ENCODE results near the gene CPNE6.

The CPNE6 gene

DNA sequence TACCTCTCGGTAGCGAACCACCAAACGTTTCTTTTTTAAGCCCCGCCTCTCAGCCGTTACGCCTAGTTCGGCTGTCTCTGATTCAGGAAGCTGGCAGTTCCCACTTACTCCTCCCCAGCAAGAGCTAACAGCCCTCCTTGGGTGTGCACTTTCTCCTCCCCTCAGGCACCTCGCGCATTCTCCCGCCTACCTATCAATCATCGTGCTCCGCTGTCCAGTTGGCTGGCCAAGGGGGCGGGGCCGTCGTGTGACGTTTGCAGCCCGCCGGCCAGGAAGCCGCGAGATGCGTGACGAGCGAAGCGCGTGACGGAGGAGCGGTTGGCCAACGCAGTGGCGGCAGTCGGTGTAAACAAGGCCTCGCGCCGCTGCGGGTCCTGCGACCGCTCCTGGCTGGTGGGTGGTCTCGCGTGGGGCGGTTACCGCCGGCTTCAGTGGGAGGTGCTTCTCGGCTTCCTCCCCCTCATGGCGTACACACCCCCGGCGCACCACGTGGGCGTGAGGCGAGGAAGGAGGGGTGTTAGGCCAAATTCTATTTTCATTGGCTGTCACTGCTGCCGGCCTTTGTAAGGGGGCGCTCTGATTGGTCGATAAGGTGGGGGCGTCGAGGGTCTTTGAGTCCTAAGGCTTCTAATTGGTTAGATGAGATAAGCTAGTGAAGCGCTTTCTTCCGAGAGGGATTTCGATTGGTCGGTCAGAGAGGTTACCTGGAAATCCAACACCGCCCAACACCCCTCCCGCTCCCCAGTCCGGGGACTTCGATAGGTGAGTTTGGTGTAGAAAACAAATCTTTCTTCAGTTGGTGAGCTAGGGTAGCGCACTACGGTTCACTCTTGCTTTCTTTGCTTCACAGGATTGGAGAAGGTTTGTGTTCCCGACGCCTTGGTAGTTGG is 43.4 kb downstream of the CPNE6 start, which contains the start of the genes DCAF11 and NRL:
Gene DCAF11, plus strand, starts transcription at position 246 of the 890 bp plus-strand sequence. CDS start 818 bp downstream, outside the sequence.
Gene NRL, minus strand, starts transcription at position 418 of the 890 bp plus-strand sequence. CDS start 32,101 bp downstream, outside the sequence.
- H3K27ac Mint-ChIP-seq: peak within 1 kb of the TSS; percentile 99
- no peaks in the 10 kb centered on the region for H3K9me3 Mint-ChIP-seq
- ATAC-seq: peak; percentile 96
- H3K4me3 Mint-ChIP-seq: peak within 1 kb of the TSS; percentile 98
- no peaks in the 10 kb centered on the region for H3K27me3 Mint-ChIP-seq
- H3K4me1 Mint-ChIP-seq: peaks cover 35% of the 10 kb centered on the region
- peaks cover 41% of the 10 kb centered on the region for H3K36me3 Mint-ChIP-seq

GRCh38 chr14:24115422-24116127 is 44.2 kb downstream of the CPNE6 start:
- H3K27me3 Mint-ChIP-seq: no peaks in the 10 kb centered on the region
- H3K4me3 Mint-ChIP-seq: peak overlapping the region; percentile 98
- H3K36me3 Mint-ChIP-seq: peaks cover 43% of the 10 kb centered on the region
- H3K27ac Mint-ChIP-seq: peak overlapping the region; percentile 99
- no peak for ATAC-seq
- peaks cover 35% of the 10 kb centered on the region for H3K4me1 Mint-ChIP-seq
- H3K9me3 Mint-ChIP-seq: no peaks in the 10 kb centered on the region

GRCh38 chr14:24116128-24116814 is 44.9 kb downstream of the CPNE6 start:
- peak overlapping the region; percentile 99 for H3K27ac Mint-ChIP-seq
- no peaks in the 10 kb centered on the region for H3K9me3 Mint-ChIP-seq
- H3K27me3 Mint-ChIP-seq: no peaks in the 10 kb centered on the region
- H3K4me3 Mint-ChIP-seq: peak overlapping the region; percentile 98
- peaks cover 35% of the 10 kb centered on the region for H3K4me1 Mint-ChIP-seq
- no peak for ATAC-seq
- peaks cover 48% of the 10 kb centered on the region for H3K36me3 Mint-ChIP-seq

GRCh38 chr14:24117179-24117578 is 45.8 kb downstream of the CPNE6 start:
- peak overlapping the region; percentile 99 for H3K27ac Mint-ChIP-seq
- no peaks in the 10 kb centered on the region for H3K9me3 Mint-ChIP-seq
- H3K27me3 Mint-ChIP-seq: no peaks in the 10 kb centered on the region
- peaks cover 54% of the 10 kb centered on the region for H3K36me3 Mint-ChIP-seq
- H3K4me3 Mint-ChIP-seq: no peak overlapping the region
- H3K4me1 Mint-ChIP-seq: peaks cover 42% of the 10 kb centered on the region
- no peak for ATAC-seq

DNA sequence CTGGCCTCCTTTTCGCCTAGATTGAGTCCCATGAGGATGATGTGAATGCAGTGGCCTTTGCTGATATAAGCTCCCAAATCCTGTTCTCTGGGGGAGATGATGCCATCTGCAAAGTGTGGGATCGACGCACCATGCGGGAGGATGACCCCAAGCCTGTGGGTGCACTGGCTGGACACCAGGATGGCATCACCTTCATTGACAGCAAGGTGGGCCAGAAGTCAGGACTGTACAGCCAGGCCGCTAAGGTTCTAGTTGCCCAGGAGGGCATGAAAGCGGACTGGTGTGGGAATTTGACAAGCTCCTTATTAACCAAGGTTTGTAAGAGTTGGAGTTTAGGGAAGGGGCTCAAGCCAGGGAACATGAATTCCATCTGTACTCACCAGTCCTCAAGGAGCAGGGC is 48.3 kb downstream of the CPNE6 start:
- Mint-ChIP-seq H3K4me1 (peaks cover 66% of the 10 kb centered on the region), H3K27me3 (no peaks in the 10 kb centered on the region), H3K4me3 (no peak overlapping the region), H3K36me3 (peaks cover 68% of the 10 kb centered on the region), H3K27ac (no peak overlapping the region), H3K9me3 (no peaks in the 10 kb centered on the region)
- ATAC-seq: no peak

GRCh38 chr14:24121210-24121609 is 49.8 kb downstream of the CPNE6 start:
- H3K36me3 Mint-ChIP-seq: peaks cover 60% of the 10 kb centered on the region
- H3K4me1 Mint-ChIP-seq: peaks cover 62% of the 10 kb centered on the region
- H3K4me3 Mint-ChIP-seq: no peak overlapping the region
- H3K27ac Mint-ChIP-seq: peak overlapping the region; percentile 92
- no peaks in the 10 kb centered on the region for H3K27me3 Mint-ChIP-seq
- H3K9me3 Mint-ChIP-seq: no peaks in the 10 kb centered on the region
- no peak for ATAC-seq

DNA sequence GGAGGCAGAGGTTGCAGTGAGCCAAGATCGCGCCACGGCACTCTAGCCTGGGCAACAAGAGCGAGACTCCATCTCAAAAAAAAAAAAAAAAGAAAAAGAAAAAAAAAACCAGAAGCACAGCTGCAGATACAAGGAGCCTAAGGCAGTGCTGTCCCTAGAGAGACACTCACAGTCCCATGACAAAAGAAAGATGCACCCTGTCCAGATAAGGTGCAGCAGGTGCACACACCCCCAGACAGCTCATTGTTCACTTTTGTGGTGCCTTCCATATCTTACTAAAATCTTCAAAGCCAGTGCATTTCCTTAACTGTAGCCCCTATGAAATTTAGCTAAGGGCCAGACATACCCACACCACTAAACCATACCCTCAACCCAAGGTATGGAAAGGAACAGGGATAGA is 51.1 kb downstream of the CPNE6 start:
- Mint-ChIP-seq H3K4me3 (peak overlapping the region; percentile 8), H3K36me3 (peaks cover 50% of the 10 kb centered on the region), H3K27ac (peak overlapping the region; percentile 92), H3K9me3 (no peaks in the 10 kb centered on the region), H3K4me1 (peaks cover 50% of the 10 kb centered on the region), H3K27me3 (no peaks in the 10 kb centered on the region)
- ATAC-seq: peak; percentile 68

DNA sequence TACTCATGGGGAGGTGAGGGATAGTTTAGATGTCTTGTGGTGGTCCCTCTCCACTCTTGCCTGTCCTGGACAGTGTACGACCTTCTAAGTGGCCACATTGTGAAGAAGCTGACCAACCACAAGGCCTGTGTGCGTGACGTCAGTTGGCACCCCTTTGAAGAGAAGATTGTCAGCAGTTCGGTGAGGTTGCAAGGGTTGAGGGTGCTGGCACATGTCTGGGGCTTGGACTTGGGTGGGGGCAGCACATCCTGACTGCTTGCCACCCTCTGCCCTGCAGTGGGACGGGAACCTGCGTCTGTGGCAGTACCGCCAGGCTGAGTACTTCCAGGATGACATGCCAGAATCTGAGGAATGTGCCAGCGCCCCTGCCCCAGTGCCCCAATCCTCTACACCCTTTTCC is 51.5 kb downstream of the CPNE6 start:
- ATAC-seq: no peak
- Mint-ChIP-seq H3K27ac (peak overlapping the region; percentile 92), H3K9me3 (no peaks in the 10 kb centered on the region), H3K36me3 (peaks cover 45% of the 10 kb centered on the region), H3K27me3 (no peaks in the 10 kb centered on the region), H3K4me3 (peak overlapping the region; percentile 8), H3K4me1 (peaks cover 48% of the 10 kb centered on the region)

DNA sequence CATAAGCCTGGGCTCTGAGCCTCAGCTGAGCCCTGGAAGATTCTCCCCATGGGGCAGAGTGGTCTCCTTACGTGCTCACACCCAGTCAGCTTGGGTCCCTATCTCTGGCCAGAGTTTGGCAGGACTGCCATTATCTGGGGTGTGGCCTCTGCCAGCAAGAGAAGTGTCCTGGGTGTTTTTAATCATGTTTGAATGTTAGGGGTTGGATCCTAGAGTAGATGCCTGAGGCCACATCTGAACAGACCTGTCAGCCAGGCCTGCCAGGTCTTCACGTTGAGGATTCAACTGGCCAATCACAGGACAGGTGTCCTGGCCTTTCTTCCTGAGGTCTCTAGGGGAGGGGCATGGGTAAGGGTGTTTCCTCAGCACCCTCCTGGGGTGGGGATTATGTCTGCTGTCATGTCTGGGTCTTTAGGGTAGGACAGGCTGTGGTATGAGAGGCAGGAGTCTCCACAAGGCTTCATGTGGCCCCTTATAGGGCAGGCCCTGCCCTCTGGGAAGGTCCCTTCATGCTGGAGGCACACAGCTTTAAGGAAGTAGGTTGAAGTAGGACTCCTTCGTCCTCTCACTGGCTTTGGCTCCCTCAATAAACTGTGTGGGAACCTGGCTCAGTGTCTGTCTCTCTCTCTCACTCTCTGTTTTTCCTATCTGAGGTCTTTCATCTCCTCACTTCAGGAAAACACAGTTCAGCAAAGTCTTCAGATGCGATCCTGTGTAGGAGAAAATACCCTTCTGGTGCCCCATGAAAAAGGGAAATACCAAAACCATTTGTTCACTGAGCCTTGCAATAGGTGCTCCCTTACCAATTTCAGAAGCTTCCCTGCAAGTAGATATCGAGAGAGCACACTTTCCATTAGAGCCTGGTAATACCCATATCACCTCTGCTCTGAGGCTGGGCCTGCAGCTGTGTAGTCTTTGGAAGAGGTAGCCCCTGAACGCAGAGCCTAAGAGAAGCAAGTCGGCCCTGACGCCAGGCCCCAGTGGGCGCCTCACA is 52.4 kb downstream of the CPNE6 start:
- Mint-ChIP-seq H3K4me1 (peaks cover 46% of the 10 kb centered on the region), H3K27me3 (no peaks in the 10 kb centered on the region), H3K4me3 (peak overlapping the region; percentile 27), H3K9me3 (no peaks in the 10 kb centered on the region), H3K27ac (peak overlapping the region; percentile 92), H3K36me3 (peaks cover 38% of the 10 kb centered on the region)
- peak; percentile 95 for ATAC-seq

GRCh38 chr14:24126939-24127338 is 55.6 kb downstream of the CPNE6 start:
- ATAC-seq: no peak
- H3K4me1 Mint-ChIP-seq: peaks cover 41% of the 10 kb centered on the region
- H3K27ac Mint-ChIP-seq: no peak overlapping the region
- no peaks in the 10 kb centered on the region for H3K27me3 Mint-ChIP-seq
- peaks cover 14% of the 10 kb centered on the region for H3K36me3 Mint-ChIP-seq
- no peaks in the 10 kb centered on the region for H3K9me3 Mint-ChIP-seq
- no peak overlapping the region for H3K4me3 Mint-ChIP-seq

DNA sequence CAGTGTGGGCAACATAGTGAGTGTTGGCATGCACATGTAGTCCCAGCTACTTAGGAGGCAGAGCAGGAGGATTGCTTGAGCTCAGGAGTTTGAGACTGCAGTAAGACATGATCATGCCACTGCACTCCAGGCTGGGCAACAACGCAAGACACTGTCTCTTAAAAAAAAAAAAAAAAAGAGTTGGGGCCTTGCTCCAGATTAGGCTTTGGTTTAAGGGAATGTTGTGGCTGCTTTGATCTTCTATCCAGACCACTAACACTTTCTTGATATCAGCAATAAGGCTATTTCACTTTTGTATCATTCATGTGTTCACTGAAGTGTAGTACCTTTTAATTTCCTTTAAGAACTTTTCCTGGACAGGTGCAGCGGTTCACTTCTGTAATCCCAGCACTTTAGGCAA is 56.3 kb downstream of the CPNE6 start:
- Mint-ChIP-seq H3K27ac (no peak overlapping the region), H3K36me3 (peaks cover 11% of the 10 kb centered on the region)

More for the DNA sequence above, 56.3 kb downstream of the CPNE6 start:
- H3K4me3 Mint-ChIP-seq: no peak overlapping the region
- no peak for ATAC-seq
- peaks cover 44% of the 10 kb centered on the region for H3K4me1 Mint-ChIP-seq
- H3K9me3 Mint-ChIP-seq: no peaks in the 10 kb centered on the region
- H3K27me3 Mint-ChIP-seq: no peaks in the 10 kb centered on the region

Measured in stimulated activated memory B cell treated with anti-CD40 and anti-IgM and Interleukin-4, amounts not matched to agents 10 μg/mL and 1 μg/mL and 100 μg/mL, for 72 hours (primary cell).